ENCODE data around the gene UBE2K. TPM values are rescaled to one million over a fixed set of nuclear protein-coding genes. Genes with fewer than 3 reads are reported as not detected.
"Not testable (repeated sequence)": the region's sequence is repeated elsewhere in the genome, so short reads cannot be mapped to it uniquely, and the experiment has no call there.

Gene UBE2K
- total and polyA plus RNA-seq, 7 donors: 24.5 to 75.9 (median 60.4) TPM

GRCh38 chr4:39714166-39714565, 16.2 kb downstream of the UBE2K start:
- peak in 1 of 4 donors; percentile 6 for ATAC-seq
- no peak for TF ChIP-seq CTCF (IDR thresholded peaks at IDR 0.05)
- no peak overlapping the region for H3K27ac ChIP-seq
- intact Hi-C loops (cut with DNase I): no loop called here
- H3K4me3 ChIP-seq: no peak overlapping the region
- no peaks in the 10 kb centered on the region for H3K27me3 ChIP-seq (ENCODE audit: insufficient read depth in 3 of 3, low read length in 2 of 3)
- H3K4me1 ChIP-seq: peaks cover 22% of the 10 kb centered on the region
- 47 to 57% (median 50%) methylated on average over 3 of the region's 3 CpGs for WGBS, 3 donors
- no peak for DNase-seq
- H3K9me3 ChIP-seq: no peaks in the 10 kb centered on the region
- no peaks in the 10 kb centered on the region for H3K36me3 ChIP-seq (ENCODE audit: insufficient read depth in 1 of 2, low read depth in 1 of 2)

DNA sequence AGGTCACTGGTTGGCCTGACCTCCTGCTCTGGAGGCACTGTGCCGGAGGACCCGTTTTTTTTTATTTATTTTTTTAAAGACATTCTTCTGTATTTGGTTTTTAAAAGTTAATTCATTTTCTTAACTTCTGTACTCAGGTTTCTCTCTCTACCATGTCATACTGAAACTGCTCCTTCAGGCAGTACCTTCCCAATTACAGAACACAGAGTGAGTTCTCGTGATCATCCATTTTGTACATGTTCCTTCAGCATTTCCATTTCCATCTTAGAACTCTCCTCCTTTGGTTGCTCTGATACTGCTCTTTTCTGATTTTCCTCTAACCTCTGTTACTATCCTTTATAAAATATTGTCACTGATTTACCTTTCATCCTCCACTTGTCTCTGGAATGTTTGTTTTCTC, 17.9 kb downstream of the UBE2K start:
- peaks cover 27% of the 10 kb centered on the region for H3K4me1 ChIP-seq

GRCh38 chr4:39716356-39716755, 18.4 kb downstream of the UBE2K start:
- 81% methylated on average over 11 of the region's 11 CpGs for WGBS, 3 donors
- H3K4me3 ChIP-seq: no peak overlapping the region
- H3K36me3 ChIP-seq (ENCODE audit: insufficient read depth in 1 of 2, low read depth in 1 of 2): no peaks in the 10 kb centered on the region
- DNase-seq: no peak
- intact Hi-C loops (cut with DNase I): no loop called here
- peaks cover 27% of the 10 kb centered on the region for H3K4me1 ChIP-seq
- no peak for TF ChIP-seq CTCF (IDR thresholded peaks at IDR 0.05)
- no peaks in the 10 kb centered on the region for H3K27me3 ChIP-seq (ENCODE audit: insufficient read depth in 3 of 3, low read length in 2 of 3)
- ATAC-seq: no peak
- no peak overlapping the region for H3K27ac ChIP-seq
- H3K9me3 ChIP-seq: no peaks in the 10 kb centered on the region

More for the DNA sequence above, 17.9 kb downstream of the UBE2K start:
- 90 to 92% (median 92%) methylated on average over 3 of the region's 3 CpGs for WGBS, 3 donors
- no peak for TF ChIP-seq CTCF (IDR thresholded peaks at IDR 0.05)
- no peak overlapping the region for H3K27ac ChIP-seq
- H3K27me3 ChIP-seq (ENCODE audit: insufficient read depth in 3 of 3, low read length in 2 of 3): no peaks in the 10 kb centered on the region
- H3K4me3 ChIP-seq: no peak overlapping the region
- ATAC-seq (no peak), DNase-seq (no peak)
- intact Hi-C loops (cut with DNase I): no loop called here
- H3K9me3 ChIP-seq: no peaks in the 10 kb centered on the region
- H3K36me3 ChIP-seq (ENCODE audit: insufficient read depth in 1 of 2, low read depth in 1 of 2): no peaks in the 10 kb centered on the region

DNA sequence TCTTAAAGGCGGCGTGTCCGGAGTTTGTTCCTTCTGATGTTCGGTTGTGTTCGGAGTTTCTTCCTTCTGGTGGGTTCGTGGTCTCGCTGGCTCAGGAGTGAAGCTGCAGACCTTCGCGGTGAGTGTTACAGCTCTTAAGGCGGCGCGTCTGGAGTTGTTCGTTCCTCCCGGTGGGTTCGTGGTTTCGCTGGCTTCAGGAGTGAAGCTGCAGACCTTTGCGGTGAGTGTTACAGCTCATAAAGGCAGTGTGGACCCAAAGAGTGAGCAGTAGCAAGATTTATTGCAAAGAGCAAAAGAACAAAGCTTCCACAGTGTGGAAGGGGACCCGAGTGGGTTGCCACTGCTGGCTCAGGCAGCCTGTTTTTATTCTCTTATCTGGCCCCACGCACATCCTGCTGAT, 19.8 kb downstream of the UBE2K start:
- H3K27ac ChIP-seq; H3K9me3 ChIP-seq; ATAC-seq; intact Hi-C loops (cut with DNase I); DNase-seq; H3K27me3 ChIP-seq (ENCODE audit: insufficient read depth in 3 of 3, low read length in 2 of 3); H3K4me3 ChIP-seq; H3K36me3 ChIP-seq (ENCODE audit: insufficient read depth in 1 of 2, low read depth in 1 of 2): not testable (repeated sequence)
- H3K4me1 ChIP-seq: peaks cover 35% of the 10 kb centered on the region
- 88 to 93% (median 90%) methylated on average over 7 to 19 of the region's 19 CpGs for WGBS, 3 donors

DNA sequence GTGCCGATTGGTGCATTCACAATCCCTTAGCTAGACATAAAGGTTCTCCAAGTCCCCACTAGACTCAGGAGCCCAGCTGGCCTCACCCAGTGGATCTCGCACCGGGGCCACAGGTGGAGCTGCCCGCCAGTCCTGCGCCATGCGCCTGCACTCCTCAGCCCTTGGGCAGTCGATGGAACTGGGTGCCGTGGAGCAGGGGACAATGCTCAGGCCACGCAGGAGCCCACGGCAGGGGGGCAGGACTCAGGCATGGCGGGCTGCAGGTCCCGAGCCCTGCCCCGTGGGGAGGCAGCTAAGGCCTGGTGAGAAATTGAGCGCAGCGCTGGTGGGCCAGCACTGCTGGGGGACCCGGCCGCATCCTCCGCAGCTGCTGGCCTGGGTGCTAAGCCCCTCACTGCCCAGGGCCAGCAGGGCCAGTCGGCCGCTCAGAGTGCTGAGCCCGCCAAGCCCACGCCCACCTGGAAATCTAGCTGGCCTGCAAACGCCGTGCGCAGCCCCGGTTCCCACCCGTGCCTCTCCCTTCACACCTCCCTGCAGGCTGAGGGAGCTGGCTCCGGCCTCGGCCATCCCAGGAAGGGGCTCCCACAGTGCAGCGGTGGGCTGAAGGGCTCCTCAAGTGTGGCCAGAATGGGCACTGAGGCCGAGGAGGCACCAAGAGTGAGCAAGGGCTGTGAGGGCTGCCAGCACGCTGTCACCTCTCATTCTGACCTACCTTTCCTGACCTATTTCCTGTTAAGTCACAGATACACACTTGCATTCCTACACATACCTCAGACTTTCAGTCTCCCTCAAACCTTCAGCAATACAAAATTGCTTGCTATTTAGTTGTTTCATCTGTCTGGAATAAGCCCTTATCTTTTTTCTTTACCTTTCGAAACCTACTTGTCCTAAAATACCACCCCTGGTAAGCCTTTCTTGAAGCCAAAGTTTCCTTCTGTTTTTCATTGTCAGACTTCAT, 20.7 kb downstream of the UBE2K start:
- Histone ChIP-seq H3K36me3 (ENCODE audit: insufficient read depth in 1 of 2, low read depth in 1 of 2) (no peaks in the 10 kb centered on the region), H3K27me3 (ENCODE audit: insufficient read depth in 3 of 3, low read length in 2 of 3) (no peaks in the 10 kb centered on the region), H3K4me1 (peaks cover 30% of the 10 kb centered on the region), H3K9me3 (no peaks in the 10 kb centered on the region), H3K27ac (no peak overlapping the region), H3K4me3 (no peak overlapping the region)
- no peak for ATAC-seq
- no peak for TF ChIP-seq CTCF (IDR thresholded peaks at IDR 0.05)
- 92 to 93% (median 93%) methylated on average over 33 of the region's 33 CpGs for WGBS, 3 donors
- DNase-seq: no peak
- intact Hi-C loops (cut with DNase I): no loop called here
